ENCODE measurements around the gene MYOD1.

DNA sequence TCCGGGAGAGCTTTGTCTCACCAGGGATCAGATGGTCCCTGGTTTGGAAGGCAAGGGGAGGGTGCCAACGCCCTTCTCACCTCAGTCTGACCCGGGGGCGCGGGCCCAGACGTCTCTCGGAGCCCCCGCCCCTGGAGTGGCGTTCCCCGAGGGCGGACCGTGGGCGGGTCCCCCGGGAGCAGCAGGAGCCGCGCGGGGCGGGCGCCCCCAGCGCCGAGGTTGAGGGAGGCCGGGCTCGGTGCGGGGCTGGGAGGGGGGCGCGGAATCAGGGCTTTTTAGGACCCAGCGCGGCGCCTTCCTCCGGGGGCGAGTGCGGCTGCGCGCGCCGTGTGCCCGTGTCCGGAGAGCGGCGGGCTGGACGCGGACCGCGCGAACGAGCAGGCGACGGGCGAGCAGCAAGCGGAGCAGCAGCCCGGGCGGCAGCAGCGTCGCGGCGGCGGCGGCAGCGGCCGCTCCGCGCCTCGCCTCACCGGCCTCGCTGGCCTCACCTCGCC, 15.1 kb downstream of the MYOD1 start, which contains the start of gene KCNC1:
- TF ChIP-seq, protein P1, sequence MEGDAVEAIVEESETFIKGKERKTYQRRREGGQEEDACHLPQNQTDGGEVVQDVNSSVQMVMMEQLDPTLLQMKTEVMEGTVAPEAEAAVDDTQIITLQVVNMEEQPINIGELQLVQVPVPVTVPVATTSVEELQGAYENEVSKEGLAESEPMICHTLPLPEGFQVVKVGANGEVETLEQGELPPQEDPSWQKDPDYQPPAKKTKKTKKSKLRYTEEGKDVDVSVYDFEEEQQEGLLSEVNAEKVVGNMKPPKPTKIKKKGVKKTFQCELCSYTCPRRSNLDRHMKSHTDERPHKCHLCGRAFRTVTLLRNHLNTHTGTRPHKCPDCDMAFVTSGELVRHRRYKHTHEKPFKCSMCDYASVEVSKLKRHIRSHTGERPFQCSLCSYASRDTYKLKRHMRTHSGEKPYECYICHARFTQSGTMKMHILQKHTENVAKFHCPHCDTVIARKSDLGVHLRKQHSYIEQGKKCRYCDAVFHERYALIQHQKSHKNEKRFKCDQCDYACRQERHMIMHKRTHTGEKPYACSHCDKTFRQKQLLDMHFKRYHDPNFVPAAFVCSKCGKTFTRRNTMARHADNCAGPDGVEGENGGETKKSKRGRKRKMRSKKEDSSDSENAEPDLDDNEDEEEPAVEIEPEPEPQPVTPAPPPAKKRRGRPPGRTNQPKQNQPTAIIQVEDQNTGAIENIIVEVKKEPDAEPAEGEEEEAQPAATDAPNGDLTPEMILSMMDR (IDR thresholded peaks at IDR 0.05) = no peak
- no peak for TF ChIP-seq POLR2A (IDR thresholded peaks at IDR 0.05)
